ENCODE measurements around the gene SMTNL2.

SMTNL2 gene

DNA sequence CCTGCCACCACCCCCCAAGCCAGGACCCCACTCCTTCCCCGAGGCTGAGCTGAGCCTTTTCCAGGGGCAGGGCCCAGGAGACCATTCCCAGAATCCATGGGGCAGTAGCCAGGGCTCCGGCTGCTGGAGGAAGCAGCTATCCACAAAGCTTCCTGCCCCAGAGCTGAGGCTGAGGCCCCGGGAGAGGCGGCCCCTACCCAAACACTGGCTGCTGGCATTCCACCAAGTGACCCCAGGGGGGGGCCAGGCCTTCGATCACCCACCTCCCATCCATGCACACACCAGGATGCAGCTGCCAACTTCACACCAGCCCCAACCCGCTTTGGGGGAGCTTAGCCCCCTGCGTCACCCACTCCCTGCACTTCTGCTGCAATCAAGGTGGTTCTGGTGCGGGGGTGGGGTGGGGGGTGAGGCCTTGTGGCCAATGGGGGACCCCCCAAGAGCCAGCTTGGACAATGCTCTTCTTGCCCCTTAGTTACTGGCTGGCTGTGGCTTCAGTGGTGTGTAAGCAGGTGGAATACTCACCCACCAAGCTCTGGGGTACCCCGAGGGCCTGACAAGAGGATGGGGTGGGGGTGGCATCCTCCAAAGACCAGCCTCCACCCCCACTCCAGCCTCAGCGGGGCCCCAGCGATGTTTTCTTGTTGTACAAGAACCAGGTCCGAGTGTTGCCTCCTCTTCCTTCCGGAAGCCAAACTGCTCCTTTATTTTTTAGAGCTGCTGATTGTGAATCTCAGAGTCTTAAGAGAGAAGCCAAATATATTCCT is 45.9 kb upstream of the SMTNL2 start:
- no peak for TF ChIP-seq CTCF (IDR thresholded peaks at IDR 0.05; ENCODE audit: low read length)
- TF ChIP-seq EZH2 (optimal IDR thresholded peaks at IDR 0.05; ENCODE audit: low read depth, low read length) = no peak
- no peak for TF ChIP-seq EZH2phosphoT487 (IDR thresholded peaks at IDR 0.05; ENCODE audit: low read length)
- no peak overlapping the region for H3K4me3 ChIP-seq (ENCODE audit: low read length)
- H3K4me1 ChIP-seq (ENCODE audit: low read length) = no peaks in the 10 kb centered on the region
- H4K20me1 ChIP-seq (ENCODE audit: insufficient read depth, low read length) = no peaks in the 10 kb centered on the region
- no peak overlapping the region for H3K4me2 ChIP-seq (ENCODE audit: low read depth, low read length)
- no peaks in the 10 kb centered on the region for H3K27me3 ChIP-seq (replicated peaks; ENCODE audit: insufficient read depth, low read length)
- H3K9ac ChIP-seq (ENCODE audit: low read length) = no peak overlapping the region
- H3K9me2 ChIP-seq (replicated peaks; ENCODE audit: insufficient read depth, low read length) = no peaks in the 10 kb centered on the region
- no peak overlapping the region for H3K27ac ChIP-seq (ENCODE audit: low read length)
- no peaks in the 10 kb centered on the region; the same call in 1 of the 2 replicates for H3F3A ChIP-seq (ENCODE audit: insufficient read depth, low read length)
- DNase-seq = no peak
- H3K79me2 ChIP-seq (ENCODE audit: low read length) = no peaks in the 10 kb centered on the region
- H2AFZ ChIP-seq (ENCODE audit: low read length) = no peak overlapping the region
- H3K36me3 ChIP-seq (replicated peaks; ENCODE audit: insufficient read depth, low read length) = no peaks in the 10 kb centered on the region
- H3K9me3 ChIP-seq (replicated peaks; ENCODE audit: insufficient read depth, low read length) = no peaks in the 10 kb centered on the region

DNA sequence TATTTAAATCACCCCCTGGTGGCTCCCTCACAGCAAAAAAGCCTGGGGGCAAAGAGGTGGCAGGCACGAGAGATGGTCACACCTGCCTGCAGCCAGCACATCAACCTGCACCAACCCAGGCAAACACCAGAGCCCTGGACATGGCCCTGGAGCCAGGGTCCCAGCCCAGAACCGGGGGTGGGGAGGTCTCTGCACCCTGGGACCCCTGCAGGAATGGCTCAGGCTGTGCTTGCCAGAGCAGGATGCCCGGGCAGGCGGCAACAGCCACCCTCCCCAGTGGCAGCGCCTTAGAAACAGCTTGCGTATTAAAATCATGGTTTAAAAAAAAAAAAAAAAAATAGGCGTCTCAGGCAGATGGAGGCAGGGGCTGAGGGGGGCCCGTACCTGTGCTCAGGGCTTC is 45.3 kb upstream of the SMTNL2 start:
- Histone ChIP-seq H3K27ac (ENCODE audit: low read length) (no peak overlapping the region), H3K4me1 (ENCODE audit: low read length) (no peaks in the 10 kb centered on the region), H3K9ac (ENCODE audit: low read length) (no peak overlapping the region), H2AFZ (ENCODE audit: low read length) (no peak overlapping the region), H3K27me3 (replicated peaks; ENCODE audit: insufficient read depth, low read length) (no peaks in the 10 kb centered on the region), H3K4me3 (ENCODE audit: low read length) (no peak overlapping the region), H4K20me1 (ENCODE audit: insufficient read depth, low read length) (no peaks in the 10 kb centered on the region), H3K4me2 (ENCODE audit: low read depth, low read length) (no peak overlapping the region), H3K79me2 (ENCODE audit: low read length) (no peaks in the 10 kb centered on the region), H3K9me2 (replicated peaks; ENCODE audit: insufficient read depth, low read length) (no peaks in the 10 kb centered on the region), H3F3A (ENCODE audit: insufficient read depth, low read length) (no peaks in the 10 kb centered on the region; the same call in 1 of the 2 replicates), H3K9me3 (replicated peaks; ENCODE audit: insufficient read depth, low read length) (no peaks in the 10 kb centered on the region), H3K36me3 (replicated peaks; ENCODE audit: insufficient read depth, low read length) (0 out of 2 replicates have a peak, but pooled peaks cover 3% of the 10 kb centered on the region)
- DNase-seq = no peak
- TF ChIP-seq CTCF (IDR thresholded peaks at IDR 0.05; ENCODE audit: low read length) (no peak), EZH2 (optimal IDR thresholded peaks at IDR 0.05; ENCODE audit: low read depth, low read length) (no peak), EZH2phosphoT487 (IDR thresholded peaks at IDR 0.05; ENCODE audit: low read length) (no peak)

DNA sequence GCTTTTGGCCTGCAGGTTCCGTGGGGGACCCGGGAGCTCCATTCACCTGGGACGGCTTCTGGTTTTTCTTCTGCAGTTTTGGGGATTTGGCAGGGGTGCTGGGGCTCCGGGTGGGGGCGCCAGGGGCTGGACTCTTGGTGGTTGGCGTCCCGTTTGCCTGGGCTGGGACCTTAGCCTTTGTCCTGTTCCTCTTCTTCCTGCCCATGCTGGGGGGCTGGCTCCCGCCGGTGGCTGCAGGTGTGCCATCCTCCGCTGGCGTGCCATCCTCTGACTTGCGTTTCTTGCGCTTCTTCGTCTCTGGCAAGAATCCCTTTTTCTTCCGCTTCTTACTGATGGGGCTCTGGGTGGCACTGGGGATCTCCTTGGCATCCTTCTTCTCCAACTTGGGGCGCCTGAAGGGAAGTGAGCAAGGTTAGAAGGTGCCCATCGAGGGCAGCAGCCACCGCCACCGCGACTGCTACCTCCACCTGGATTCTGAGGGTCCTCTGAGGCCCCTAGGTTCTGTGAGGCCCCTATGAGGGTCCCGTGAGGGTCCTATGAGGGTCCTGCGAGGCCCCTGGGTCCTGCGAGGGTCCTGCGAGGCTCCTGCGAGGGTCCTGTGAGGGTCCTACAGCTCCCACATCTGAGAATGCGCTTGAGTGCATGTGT is 44.6 kb upstream of the SMTNL2 start:
- Histone ChIP-seq H3K4me3 (ENCODE audit: low read length) (no peak overlapping the region), H3K4me2 (ENCODE audit: low read depth, low read length) (no peak overlapping the region), H2AFZ (ENCODE audit: low read length) (no peak overlapping the region), H3K27ac (ENCODE audit: low read length) (no peak overlapping the region), H3F3A (ENCODE audit: insufficient read depth, low read length) (no peaks in the 10 kb centered on the region; the same call in 1 of the 2 replicates), H3K79me2 (ENCODE audit: low read length) (no peaks in the 10 kb centered on the region), H4K20me1 (ENCODE audit: insufficient read depth, low read length) (no peaks in the 10 kb centered on the region), H3K9me3 (replicated peaks; ENCODE audit: insufficient read depth, low read length) (no peaks in the 10 kb centered on the region), H3K9ac (ENCODE audit: low read length) (no peak overlapping the region), H3K9me2 (replicated peaks; ENCODE audit: insufficient read depth, low read length) (no peaks in the 10 kb centered on the region), H3K36me3 (replicated peaks; ENCODE audit: insufficient read depth, low read length) (0 out of 2 replicates have a peak, but pooled peaks cover 3% of the 10 kb centered on the region), H3K4me1 (ENCODE audit: low read length) (no peaks in the 10 kb centered on the region), H3K27me3 (replicated peaks; ENCODE audit: insufficient read depth, low read length) (no peaks in the 10 kb centered on the region)
- no peak for DNase-seq
- TF ChIP-seq CTCF (IDR thresholded peaks at IDR 0.05; ENCODE audit: low read length) (no peak), EZH2phosphoT487 (IDR thresholded peaks at IDR 0.05; ENCODE audit: low read length) (no peak), EZH2 (optimal IDR thresholded peaks at IDR 0.05; ENCODE audit: low read depth, low read length) (no peak)

Data from MM.1S (cell line).